NCI-H1436 (cell line): ENCODE results near the gene DDX19B.
"Not testable (repeated sequence)": the region's sequence is repeated elsewhere in the genome, so short reads cannot be mapped to it uniquely, and the experiment has no call there.

Experiments used
- DNase-seq: peaks from one replicate; lab custom pipeline; 2025; lab: John Stamatoyannopoulos, UW

DDX19B gene

DNA sequence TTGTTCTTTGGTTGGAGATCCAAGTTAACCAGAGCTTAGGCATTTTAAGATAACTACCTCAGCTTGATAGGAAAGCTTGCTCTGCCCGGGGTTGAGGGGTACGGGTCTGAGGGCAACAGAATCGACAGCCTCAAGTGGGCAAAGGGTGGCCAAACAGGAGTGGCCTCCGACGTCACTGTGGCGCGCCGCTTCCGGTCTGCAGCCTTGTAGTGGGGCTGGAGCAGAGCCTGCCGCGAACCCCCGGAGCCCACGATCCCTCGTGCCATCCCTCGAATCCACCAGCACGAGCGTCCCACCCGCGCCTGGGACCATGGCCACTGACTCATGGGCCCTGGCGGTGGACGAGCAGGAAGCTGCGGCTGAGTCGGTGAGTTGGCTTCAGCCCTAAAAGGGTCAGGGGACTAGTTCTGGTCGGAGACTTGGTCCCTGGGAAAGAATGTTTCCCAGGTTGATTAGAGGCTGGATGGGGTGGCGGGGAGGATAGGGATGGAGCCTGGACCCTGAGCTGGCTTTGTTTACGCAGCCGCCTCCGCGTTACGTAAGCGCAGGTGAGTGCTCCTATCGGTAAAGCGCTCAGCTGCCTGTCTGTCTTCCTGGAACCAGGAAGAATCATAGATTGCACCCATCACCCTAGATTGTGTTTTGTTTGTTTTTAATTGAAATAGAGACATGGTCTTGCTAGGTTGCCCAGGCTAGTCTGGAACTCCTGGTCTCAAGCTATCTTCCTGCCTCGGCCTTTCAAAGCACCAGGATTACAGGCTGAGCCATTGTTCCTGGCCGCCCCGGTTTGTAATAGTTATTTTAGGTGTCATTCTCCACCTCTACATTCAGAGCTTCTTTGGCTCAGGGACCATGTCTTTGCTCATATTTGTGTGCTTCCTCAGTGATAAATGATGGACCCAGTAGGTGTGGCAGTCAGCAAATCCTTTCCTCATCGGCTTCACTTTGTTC, at the start of gene DDX19B:
Gene DDX19B (plus strand): TSS at position 199 of the 951 bp plus-strand sequence. CDS start 112 bp downstream, at position 311.
- peak; percentile 52 for DNase-seq

GRCh38 chr16:70249697-70250096, 49.3 kb upstream of the DDX19B start:
- not testable (repeated sequence) for DNase-seq

GRCh38 chr16:70250748-70251628, 48.0 kb upstream of the DDX19B start:
- DNase-seq = no peak

DNA sequence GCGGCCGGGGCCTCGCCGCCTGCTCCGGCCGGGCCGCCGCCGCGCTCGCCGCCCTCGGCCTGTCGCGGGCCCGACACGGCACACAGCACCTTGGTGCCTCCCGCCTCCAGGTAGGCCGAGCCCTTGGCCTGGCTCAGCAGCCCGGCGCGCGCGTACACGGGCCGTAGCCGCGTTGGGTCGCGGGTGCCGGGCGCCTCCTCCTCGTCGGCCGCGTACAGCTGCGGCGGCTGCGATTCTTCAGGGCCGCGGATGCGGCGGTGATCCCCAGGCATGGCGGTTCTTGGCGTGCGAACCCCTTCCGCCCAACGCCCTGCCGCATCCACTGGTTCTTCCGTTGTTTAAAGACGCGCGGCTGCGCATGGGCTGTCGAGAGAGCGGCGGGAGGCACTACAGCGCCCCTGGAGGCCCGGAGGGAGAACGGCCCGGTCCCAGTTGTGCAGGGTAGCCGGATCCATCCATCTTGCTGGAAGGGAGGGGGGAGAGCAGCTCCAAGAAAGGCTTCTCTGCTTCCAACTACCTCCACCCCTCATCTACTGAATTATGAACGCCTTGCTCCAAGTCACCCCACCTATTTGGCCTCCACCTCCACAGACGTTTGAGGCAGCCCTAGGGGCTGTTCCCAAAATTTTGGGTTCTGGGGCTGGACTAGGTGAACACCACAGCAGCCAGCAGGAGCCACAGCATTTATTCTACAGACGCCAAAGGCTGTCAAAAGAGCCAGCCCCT, 47.2 kb upstream of the DDX19B start, which contains the start of gene EXOSC6:
Gene EXOSC6 (minus strand): TSS at position 312 of the 726 bp plus-strand sequence. CDS start 40 bp downstream, at position 272.
- DNase-seq = peak; percentile 92

DNA sequence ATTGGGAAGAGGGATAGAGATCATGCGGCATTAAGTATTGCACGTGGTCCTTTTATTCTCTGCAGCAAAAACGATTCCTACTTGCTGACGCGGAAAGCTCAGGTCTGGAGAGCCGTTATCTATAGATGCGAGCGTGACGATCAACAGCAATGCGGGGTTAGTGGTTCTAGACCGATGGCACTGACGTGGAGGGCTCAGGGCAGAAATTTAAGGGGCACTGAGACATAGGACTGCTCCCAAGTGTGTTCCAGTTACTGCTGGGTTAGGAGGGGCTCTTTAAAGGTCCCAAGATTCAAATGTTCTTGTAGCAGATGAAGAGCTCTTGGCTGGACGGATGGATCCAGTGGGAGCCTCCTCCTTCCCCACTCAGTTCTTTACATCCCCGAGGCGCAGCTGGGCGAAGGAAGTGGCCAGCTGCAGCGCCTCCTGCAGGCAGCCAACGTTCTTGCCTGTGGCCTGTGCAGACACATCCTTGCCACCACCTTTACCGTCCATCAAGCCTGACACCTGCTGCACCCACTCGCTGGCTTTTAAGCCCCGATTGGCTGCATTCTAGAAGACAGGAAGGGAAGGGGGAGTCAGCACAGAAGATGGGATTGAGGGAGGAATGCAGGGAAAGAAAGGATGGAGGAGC, 46.5 kb upstream of the DDX19B start:
- DNase-seq = no peak

GRCh38 chr16:70253291-70254106, 45.5 kb upstream of the DDX19B start:
- no peak for DNase-seq

- no peak for DNase-seq
Observed at GRCh38 chr16:70254180-70254964, 44.6 kb upstream of the DDX19B start.

DNA sequence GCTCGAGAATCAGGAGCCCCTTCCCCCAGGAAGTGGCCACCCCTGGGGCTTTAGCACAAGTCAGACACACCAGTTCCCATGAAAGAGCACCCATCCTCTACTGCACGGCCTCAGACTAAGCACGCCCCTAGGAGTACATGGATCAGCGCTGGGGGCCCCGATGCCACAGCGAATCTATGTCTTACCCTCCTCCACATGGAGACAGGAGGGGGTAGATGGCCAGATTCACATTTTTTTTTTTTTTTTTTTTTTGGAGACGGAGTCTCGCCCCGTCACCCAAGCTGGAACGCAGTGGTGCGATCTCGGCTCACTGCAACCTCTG, 44.1 kb upstream of the DDX19B start:
- no peak for DNase-seq

DNA sequence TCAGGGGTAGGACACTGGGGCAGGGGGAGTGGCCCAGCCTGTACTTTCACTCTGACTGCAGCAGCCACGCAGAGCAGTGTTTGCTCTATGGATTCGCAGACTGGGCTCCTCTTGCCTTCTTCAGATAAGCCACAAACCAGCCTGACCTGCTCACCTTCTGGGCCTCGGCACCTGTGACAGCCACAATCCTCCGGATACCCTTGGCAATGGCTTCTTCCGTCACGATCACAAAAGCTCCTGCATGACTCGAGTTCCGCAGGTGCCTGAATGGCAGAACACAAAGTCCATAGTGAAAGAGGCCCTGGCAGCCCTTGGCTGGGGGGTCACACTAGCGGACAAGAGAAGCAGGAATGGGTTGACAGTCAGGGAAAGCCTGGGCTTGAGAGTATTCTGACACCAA, 43.4 kb upstream of the DDX19B start:
- DNase-seq = no peak

DNA sequence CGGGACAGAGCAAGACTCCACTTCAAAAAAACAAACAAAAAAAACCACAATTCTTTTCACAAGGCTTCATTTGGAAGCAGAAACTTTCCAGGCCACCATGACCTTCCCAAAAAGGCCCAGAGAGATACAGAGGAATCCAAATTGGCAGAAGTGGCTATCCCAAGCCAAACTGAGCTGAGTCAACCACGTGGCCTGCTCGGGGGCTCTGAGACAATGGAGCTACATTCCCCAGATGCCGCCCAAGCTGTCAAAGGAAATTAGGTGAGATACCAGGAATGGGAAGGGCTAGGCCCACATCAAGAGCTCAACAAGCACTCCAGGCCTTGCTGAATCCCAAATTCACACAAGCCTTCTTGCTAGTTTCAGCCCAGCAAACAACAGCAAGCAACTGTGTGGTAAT, 41.6 kb upstream of the DDX19B start:
- DNase-seq = no peak

DNA sequence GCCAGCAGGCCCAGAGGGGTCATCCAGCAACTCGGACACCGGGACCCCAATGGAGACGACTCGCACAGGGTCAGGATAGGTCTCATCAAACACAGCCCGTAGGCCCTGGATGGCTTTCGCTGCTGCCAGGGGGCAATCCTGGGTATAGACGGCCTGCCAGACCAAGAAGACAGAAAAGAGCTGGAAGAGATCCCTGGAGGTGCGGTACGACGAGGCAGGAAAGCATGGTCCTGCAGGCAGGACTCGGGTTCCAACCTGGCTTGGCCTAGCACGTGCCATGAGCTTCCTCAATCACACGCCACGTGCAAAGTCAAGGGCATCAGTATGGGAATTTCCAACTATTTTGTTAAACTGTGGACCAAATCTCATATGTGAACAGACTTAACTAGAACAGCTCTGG, 40.9 kb upstream of the DDX19B start:
- no peak for DNase-seq

- DNase-seq = no peak
Observed at GRCh38 chr16:70258946-70259345, 40.0 kb upstream of the DDX19B start.

GRCh38 chr16:70259903-70260302, 39.1 kb upstream of the DDX19B start:
- DNase-seq = not testable (repeated sequence)

DNA sequence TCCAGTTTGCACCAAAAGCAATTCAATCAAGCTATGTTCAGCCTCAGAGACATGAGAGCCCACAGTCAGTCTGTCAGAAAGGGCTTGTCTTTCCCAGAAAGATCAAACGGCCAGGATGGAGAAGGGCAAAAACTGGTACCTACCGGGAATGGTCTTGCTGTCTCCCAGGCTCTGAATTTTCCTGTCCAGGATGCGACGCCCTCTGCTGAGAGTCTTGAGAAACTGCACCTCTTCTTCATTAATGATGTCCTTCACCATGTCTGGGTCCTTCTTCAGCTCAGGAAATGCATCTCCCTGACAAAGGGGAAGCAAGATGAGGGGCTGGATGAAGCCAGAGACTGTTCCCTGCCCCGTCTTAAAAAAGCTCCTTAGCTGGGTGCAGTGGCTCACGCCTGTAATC, 31.5 kb upstream of the DDX19B start:
- peak; percentile 26 for DNase-seq

DNA sequence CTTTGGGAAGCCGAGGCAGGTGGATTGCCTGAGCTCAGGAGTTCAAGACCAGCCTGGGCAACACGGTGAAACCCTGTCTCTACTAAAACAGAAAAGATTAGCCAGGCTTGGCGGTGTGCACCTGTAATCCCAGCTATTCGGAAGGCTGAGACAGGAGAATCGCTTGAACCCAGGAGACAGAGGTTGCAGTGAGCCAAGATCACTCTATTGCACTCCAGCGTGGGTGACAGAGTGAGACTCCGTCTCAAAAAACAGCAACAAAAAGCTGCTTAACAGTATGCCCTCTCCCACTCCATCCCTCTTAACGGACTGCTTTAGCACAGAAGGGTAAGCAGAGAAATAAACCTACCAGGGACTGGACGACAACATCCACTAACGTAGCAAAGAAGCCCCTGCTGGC, 31.1 kb upstream of the DDX19B start:
- not testable (repeated sequence) for DNase-seq

- no peak for DNase-seq
Observed at GRCh38 chr16:70269471-70269870, 29.5 kb upstream of the DDX19B start.

DNA sequence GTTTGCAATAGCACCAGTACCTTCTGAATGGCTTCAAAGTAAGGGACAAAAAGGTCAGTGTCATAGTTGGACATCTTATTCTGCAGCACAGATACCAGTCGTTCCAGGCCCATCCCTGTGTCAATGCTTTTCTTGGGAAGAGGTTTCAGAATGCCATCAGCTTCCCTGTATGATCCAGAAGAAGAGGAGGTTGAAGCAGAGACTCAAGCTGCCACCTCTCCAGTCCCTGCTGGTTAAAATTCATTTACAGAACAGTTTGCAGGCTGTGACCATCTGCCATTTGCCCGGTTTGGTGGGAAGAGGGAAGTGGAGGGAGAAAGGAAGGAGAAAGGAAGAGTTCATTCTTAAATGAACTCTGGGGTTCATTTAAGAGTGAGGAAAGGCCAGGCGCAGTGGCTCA, 28.8 kb upstream of the DDX19B start:
- no peak for DNase-seq

DNA sequence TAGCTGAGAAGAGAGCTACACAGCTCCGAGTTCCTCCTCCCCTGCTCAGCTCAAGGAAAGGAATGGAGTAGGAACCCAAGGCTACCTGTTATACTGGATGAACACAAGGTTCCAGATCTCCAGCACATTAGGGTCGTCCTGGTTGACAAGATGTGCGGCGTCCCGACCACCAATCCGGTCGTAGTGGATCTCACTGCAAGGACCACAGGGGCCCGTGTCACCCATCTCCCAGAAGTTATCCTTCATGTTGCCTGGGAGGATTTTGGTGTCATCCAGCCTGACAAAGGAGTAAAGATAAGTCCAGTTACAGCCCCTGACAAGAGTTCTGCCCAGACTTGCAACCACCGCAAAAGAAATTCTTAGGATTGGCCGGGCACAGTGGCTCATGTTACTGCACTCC, 27.3 kb upstream of the DDX19B start:
- no peak for DNase-seq

DNA sequence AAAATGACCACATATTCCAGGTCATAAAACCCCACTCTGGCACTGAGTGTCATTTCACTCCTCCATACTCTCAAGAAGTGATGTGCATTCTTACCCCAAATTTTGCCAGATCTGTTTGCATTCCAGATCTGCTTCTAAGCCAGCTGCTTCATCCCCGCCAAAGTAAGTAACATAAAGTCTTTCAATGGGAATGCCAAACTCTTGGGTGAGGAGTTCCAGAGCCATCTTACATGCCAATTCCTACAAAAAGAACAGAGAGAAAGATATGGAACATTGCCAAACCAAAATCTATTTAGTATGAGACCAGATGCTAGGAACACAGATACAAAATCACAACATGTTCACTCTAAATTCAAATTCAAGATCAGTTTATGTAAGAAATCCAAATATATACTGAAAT, 22.6 kb upstream of the DDX19B start:
- DNase-seq = no peak
